Spleen (tissue), 11 donors: ENCODE results near the gene NDUFB8. TPM values are rescaled to one million over a fixed set of nuclear protein-coding genes. Genes with fewer than 3 reads are reported as not detected.
A peak's percentile ranks its signal among the peaks of the same experiment; 100 is the strongest.

ENCODE experiments used
- DNase-seq: peaks from one replicate; pipeline ENCODE4 v3.0.0-alpha.2; 2020
- H3K27ac ChIP-seq, 8 donors: fragments of 200-600 bp; sonication (generic) in 7 of 8; 1 replicate in 4 of 8; 2 replicates in 4 of 8; pipeline versions ENCODE4 v1.5.0 to v1.8.0; 2016 to 2021; ENCODE audit warnings: inconsistent platforms in 4 of 8, mild to moderate bottlenecking in 4 of 8, moderate library complexity in 1 of 8
- H3K27me3 ChIP-seq, 7 donors: fragments of 200-600 bp; sonication (generic) in 6 of 7; replicated peaks in 1 of 7; 1 replicate in 4 of 7; 2 replicates in 3 of 7; pipeline versions ENCODE4 v1.5.0 to v1.8.0; 2016 to 2021; ENCODE audit warnings: inconsistent platforms in 3 of 7, mild to moderate bottlenecking in 1 of 7
- H3K36me3 ChIP-seq, 6 donors: fragments of 200-600 bp; sonication (generic) in 5 of 6; 1 replicate in 4 of 6; 2 replicates in 2 of 6; pipeline versions ENCODE4 v1.5.0 to v1.8.0; 2016 to 2021; ENCODE audit warnings: inconsistent platforms in 2 of 6
- H3K4me1 ChIP-seq, 6 donors: fragments of 200-600 bp; sonication (generic) in 5 of 6; 1 replicate in 3 of 6; 2 replicates in 3 of 6; pipeline versions ENCODE4 v1.5.0 to v1.8.0; 2016 to 2021; ENCODE audit warnings: inconsistent platforms in 3 of 6
- H3K4me3 ChIP-seq, 8 donors: fragments of 200-600 bp; sonication (generic) in 7 of 8; 1 replicate in 4 of 8; 2 replicates in 4 of 8; pipeline versions ENCODE4 v1.5.0 to v1.8.0; 2016 to 2021; ENCODE audit warnings: inconsistent platforms in 4 of 8, mild to moderate bottlenecking in 4 of 8, moderate library complexity in 2 of 8
- H3K9me3 ChIP-seq, 8 donors: fragments of 200-600 bp; sonication (generic) in 7 of 8; 1 replicate in 4 of 8; 2 replicates in 4 of 8; pipeline versions ENCODE4 v1.5.0 to v1.8.0; 2016 to 2021; ENCODE audit warnings: inconsistent platforms in 4 of 8
- POLR2A ChIP-seq, 3 donors: fragments of 450-650 bp; IDR thresholded peaks; one replicate each; pipeline ENCODE4 v1.5.1; 2017; ENCODE audit warnings: antibody characterized with exemption in 3 of 3, mild to moderate bottlenecking in 1 of 3
- POLR2AphosphoS5 ChIP-seq, 3 donors: sonication (generic); formaldehyde crosslinking; IDR thresholded peaks; one replicate each; pipeline ENCODE4 v1.5.1; 2017; ENCODE audit warnings: antibody characterized with exemption in 3 of 3
- WGBS, 5 donors: extraction: QIAGEN DNeasy Blood & Tissue Kit in 3 of 5; methylation state at CpG; one replicate each; pipeline versions ENCODE4 v1.1.5 to v1.1.7; 2013 to 2018; 5-methylcytosine and 5-hydroxymethylcytosine counted together
- intact Hi-C: fragments of 100-400 bp; cut with DNase I; formaldehyde crosslinking; loops from one replicate; pipeline ENCODE4 v1.15.0; 2023; ENCODE audit warnings: low total_unique reads
- polyA plus RNA-seq, 3 donors: library from polyadenylated mRNA; stranded (reverse); fragments of 200-250 nt; gene quantifications; one replicate each; pipeline ENCODE4 v1.2.1, GENCODE V29; 2013
- total RNA-seq, 7 donors: library from RNA; depleted of rRNA in 3 of 7; stranded (reverse); fragments of >200 nt in 3 of 7; fragmentation: NEBNext Ultra II Directional in 4 of 7; extraction: Animal tissue kit (Norgen Biotek cat#: 25700) in 4 of 7; gene quantifications; one replicate each; pipeline versions ENCODE4 v1.1.0 to v1.2.1, GENCODE V29; 2016 to 2021
- TF ChIP-seq, protein P1 (sequence below), 11 experiments: fragments of 200-600 bp in 7 of 11; fragments of 450-650 bp in 4 of 11; sonication (generic) in 4 of 11; IDR thresholded peaks in 8 of 11; conservative IDR thresholded peaks in 3 of 11; 1 replicate in 7 of 11; 2 replicates in 4 of 11; pipeline versions ENCODE4 v1.4.0 to v1.8.0; 2016 to 2021; ENCODE audit warnings: antibody characterized with exemption in 11 of 11, inconsistent platforms in 4 of 11, mild to moderate bottlenecking in 1 of 11
- donor health status: healthy with polysubstance abuse.
- donor health status: DM: no; HTN: no; CAD: no; lungs with moderate emphysema.
- donor health status: DM: no; HTN: no; CAD: no.
- donor health status: Bipolar disorder and iron deficiency.
- donor health status: healthy.
- donor health status: DM: no; HTN: no; CAD: no.
- donor health status: DM: yes; HTN: yes; CAD: no.

Gene NDUFB8
- total and polyA plus RNA-seq, 10 donors: 96.2 to 261 (median 135) TPM

GRCh38 chr10:100508691-100509150 lies 20.9 kb downstream of the NDUFB8 start:
- H3K4me3 ChIP-seq: no peak overlapping the region
- H3K4me1 ChIP-seq: peaks cover 0 to 48% (median 20%) of the 10 kb centered on the region in 6 donors
- DNase-seq: no peak
- no peak for TF ChIP-seq POLR2AphosphoS5 (IDR thresholded peaks at IDR 0.05)
- no peak for TF ChIP-seq POLR2A (IDR thresholded peaks at IDR 0.05)
- TF ChIP-seq, protein P1, sequence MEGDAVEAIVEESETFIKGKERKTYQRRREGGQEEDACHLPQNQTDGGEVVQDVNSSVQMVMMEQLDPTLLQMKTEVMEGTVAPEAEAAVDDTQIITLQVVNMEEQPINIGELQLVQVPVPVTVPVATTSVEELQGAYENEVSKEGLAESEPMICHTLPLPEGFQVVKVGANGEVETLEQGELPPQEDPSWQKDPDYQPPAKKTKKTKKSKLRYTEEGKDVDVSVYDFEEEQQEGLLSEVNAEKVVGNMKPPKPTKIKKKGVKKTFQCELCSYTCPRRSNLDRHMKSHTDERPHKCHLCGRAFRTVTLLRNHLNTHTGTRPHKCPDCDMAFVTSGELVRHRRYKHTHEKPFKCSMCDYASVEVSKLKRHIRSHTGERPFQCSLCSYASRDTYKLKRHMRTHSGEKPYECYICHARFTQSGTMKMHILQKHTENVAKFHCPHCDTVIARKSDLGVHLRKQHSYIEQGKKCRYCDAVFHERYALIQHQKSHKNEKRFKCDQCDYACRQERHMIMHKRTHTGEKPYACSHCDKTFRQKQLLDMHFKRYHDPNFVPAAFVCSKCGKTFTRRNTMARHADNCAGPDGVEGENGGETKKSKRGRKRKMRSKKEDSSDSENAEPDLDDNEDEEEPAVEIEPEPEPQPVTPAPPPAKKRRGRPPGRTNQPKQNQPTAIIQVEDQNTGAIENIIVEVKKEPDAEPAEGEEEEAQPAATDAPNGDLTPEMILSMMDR (IDR thresholded peaks at IDR 0.05 in 8 of 11, conservative IDR thresholded peaks at IDR 0.05 in 3 of 11): peak in 9 of 11 experiments; percentile 28 to 69 (median 51)
- no peaks in the 10 kb centered on the region for H3K27me3 ChIP-seq
- peak overlapping the region in 3 of 8 donors; percentile 46 to 66 (median 50) for H3K27ac ChIP-seq
- peaks cover 0 to 84% (median 11%) of the 10 kb centered on the region in 6 donors for H3K36me3 ChIP-seq
- 44 to 63% (median 54%) methylated on average over 3 of the region's 3 CpGs for WGBS, 5 donors
- intact Hi-C loops: loop anchor here (5.0 kb wide), 1 partner anchor 76 kb away; no protein-coding TSS in a partner anchor
- H3K9me3 ChIP-seq: no peaks in the 10 kb centered on the region

GRCh38 chr10:100508266-100508665 lies 21.4 kb downstream of the NDUFB8 start:
- H3K4me1 ChIP-seq: peaks cover 0 to 48% (median 20%) of the 10 kb centered on the region in 6 donors
- no peak overlapping the region for H3K4me3 ChIP-seq
- no peaks in the 10 kb centered on the region for H3K27me3 ChIP-seq
- peaks cover 0 to 83% (median 11%) of the 10 kb centered on the region in 6 donors for H3K36me3 ChIP-seq
- no peaks in the 10 kb centered on the region for H3K9me3 ChIP-seq
- peak overlapping the region in 3 of 8 donors; percentile 46 to 66 (median 50) for H3K27ac ChIP-seq
- no peak for TF ChIP-seq POLR2AphosphoS5 (IDR thresholded peaks at IDR 0.05)
- TF ChIP-seq POLR2A (IDR thresholded peaks at IDR 0.05): no peak
- TF ChIP-seq, protein P1 (IDR thresholded peaks at IDR 0.05 in 8 of 11, conservative IDR thresholded peaks at IDR 0.05 in 3 of 11): no peak
- intact Hi-C loops: loop anchor here (5.0 kb wide), 1 partner anchor 76 kb away; no protein-coding TSS in a partner anchor
- no peak for DNase-seq
- WGBS, 5 donors: 30 to 59% (median 50%) methylated on average over 1 of the region's 1 CpG

DNA sequence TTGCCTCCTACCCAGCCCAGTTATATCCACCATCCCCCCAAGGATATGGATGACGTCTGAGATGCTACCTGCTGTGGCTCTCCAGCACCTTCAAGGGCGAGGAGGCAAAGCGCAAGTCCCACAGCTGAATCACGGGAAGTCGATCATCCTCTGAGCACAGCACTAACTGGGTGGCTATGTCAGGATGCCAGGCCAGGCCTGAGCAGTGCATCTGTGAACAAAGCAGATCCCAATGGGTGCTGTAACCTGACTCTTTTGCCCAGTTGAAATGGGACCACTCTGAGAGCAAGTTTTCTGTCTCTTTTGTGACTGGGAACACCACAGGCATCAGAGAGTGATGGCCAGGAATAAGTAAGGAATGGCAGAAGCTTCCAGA lies 22.3 kb downstream of the NDUFB8 start:
- intact Hi-C loops: loop anchor here (5.0 kb wide), 1 partner anchor 75 kb away; no protein-coding TSS in a partner anchor
- no peak overlapping the region for H3K27ac ChIP-seq
- no peaks in the 10 kb centered on the region for H3K27me3 ChIP-seq
- TF ChIP-seq, protein P1 (IDR thresholded peaks at IDR 0.05 in 8 of 11, conservative IDR thresholded peaks at IDR 0.05 in 3 of 11): no peak
- DNase-seq: no peak
- no peaks in the 10 kb centered on the region for H3K9me3 ChIP-seq
- 88 to 97% (median 90%) methylated on average over 5 of the region's 5 CpGs for WGBS, 5 donors
- H3K4me1 ChIP-seq: peaks cover 0 to 47% (median 20%) of the 10 kb centered on the region in 6 donors
- no peak overlapping the region for H3K4me3 ChIP-seq
- H3K36me3 ChIP-seq: peaks cover 0 to 80% (median 11%) of the 10 kb centered on the region in 6 donors

DNA sequence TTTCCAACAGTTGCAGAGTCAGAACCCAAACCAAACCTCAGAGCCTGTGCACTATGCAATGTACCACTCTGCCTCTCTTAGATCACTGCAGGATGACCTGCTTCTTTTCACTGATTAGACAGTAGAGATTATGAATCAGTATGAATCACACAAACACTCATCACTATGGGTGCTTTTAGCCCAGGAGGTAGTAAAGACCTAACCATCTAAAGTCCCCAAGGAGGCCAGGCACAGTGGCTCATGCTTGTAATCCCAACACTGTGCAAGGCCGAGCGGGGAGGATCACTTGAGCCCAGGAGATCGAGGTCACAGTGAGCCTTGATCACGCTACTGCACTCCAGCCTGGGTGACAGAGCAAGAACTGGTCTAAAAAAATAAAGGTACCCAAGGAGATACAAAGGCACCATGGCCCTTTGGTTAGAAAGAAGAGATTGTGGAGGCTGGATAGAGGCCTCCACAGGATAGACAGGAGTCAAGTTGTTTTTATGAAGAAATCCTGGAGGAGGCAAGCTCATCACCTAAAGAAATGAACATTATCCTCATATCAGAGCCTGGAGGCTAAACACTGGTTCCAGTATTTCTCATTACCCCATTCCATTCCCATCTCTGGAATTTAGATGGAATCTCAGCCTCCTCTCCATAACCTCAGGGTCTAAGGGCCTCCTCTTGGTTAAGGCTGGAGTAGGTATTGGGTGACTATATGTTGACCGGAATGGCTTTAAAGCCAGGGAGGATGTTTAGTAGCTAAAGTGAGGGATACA lies 22.9 kb downstream of the NDUFB8 start:
- intact Hi-C loops: loop anchor here (5.0 kb wide), 1 partner anchor 74 kb away; no protein-coding TSS in a partner anchor
- Histone ChIP-seq H3K36me3 (peaks cover 0 to 86% (median 13%) of the 10 kb centered on the region in 6 donors), H3K27ac (no peak overlapping the region), H3K9me3 (no peaks in the 10 kb centered on the region), H3K4me3 (no peak overlapping the region), H3K27me3 (no peaks in the 10 kb centered on the region), H3K4me1 (peaks cover 0 to 47% (median 19%) of the 10 kb centered on the region in 6 donors)
- TF ChIP-seq POLR2A (IDR thresholded peaks at IDR 0.05) (no peak), POLR2AphosphoS5 (IDR thresholded peaks at IDR 0.05) (no peak)
- TF ChIP-seq, protein P1 (IDR thresholded peaks at IDR 0.05 in 8 of 11, conservative IDR thresholded peaks at IDR 0.05 in 3 of 11): no peak
- WGBS, 5 donors: 95 to 98% (median 97%) methylated on average over 5 of the region's 5 CpGs
- DNase-seq: no peak
